Transverse colon (tissue), 4 donors: ENCODE measurements around the gene PRRG2. TPM values are rescaled to one million over a fixed set of nuclear protein-coding genes. Genes with fewer than 3 reads are reported as not detected.

ENCODE experiments used
- DNase-seq: peaks from one replicate; pipeline ENCODE4 v3.0.0-alpha.2; 2019
- H3K27ac ChIP-seq, 4 donors: fragments of 200-600 bp; sonication (generic); 2 replicates each; pipeline ENCODE4 v1.5.1; 2016 to 2018; ENCODE audit warnings: inconsistent platforms in 4 of 4
- H3K27me3 ChIP-seq: fragments of 200-600 bp; sonication (generic); 2 replicates; pipeline ENCODE4 v1.5.1; 2017; ENCODE audit warnings: inconsistent platforms
- H3K36me3 ChIP-seq, 4 donors: fragments of 200-600 bp; sonication (generic); 2 replicates each; pipeline ENCODE4 v1.5.1; 2017 to 2019; ENCODE audit warnings: inconsistent platforms in 4 of 4
- H3K4me1 ChIP-seq, 4 donors: fragments of 200-600 bp; sonication (generic); 2 replicates each; pipeline ENCODE4 v1.5.1; 2017 to 2020; ENCODE audit warnings: inconsistent platforms in 4 of 4
- H3K4me3 ChIP-seq, 4 donors: fragments of 200-600 bp; sonication (generic); 1 replicate in 1 of 4; 2 replicates in 3 of 4; pipeline versions ENCODE4 v1.5.1 to v1.6.1; 2017 to 2019; ENCODE audit warnings: inconsistent platforms in 4 of 4
- H3K9me3 ChIP-seq, 2 donors: fragments of 200-600 bp; sonication (generic); 2 replicates each; pipeline ENCODE4 v1.5.1; 2017 to 2019; ENCODE audit warnings: inconsistent platforms in 2 of 2
- EP300 ChIP-seq: sonication (generic); formaldehyde crosslinking; IDR thresholded peaks from one replicate; pipeline ENCODE4 v1.6.1; 2017; ENCODE audit warnings: antibody characterized with exemption, low read depth
- POLR2A ChIP-seq: fragments of 450-650 bp; IDR thresholded peaks from one replicate; pipeline ENCODE4 v1.6.1; 2016; ENCODE audit warnings: antibody characterized with exemption, mild to moderate bottlenecking, moderate library complexity
- POLR2AphosphoS5 ChIP-seq, 3 donors: sonication (generic); formaldehyde crosslinking; IDR thresholded peaks; one replicate each; pipeline ENCODE4 v1.6.1; 2016; ENCODE audit warnings: antibody characterized with exemption in 3 of 3
- WGBS, 2 donors: methylation state at CpG; one replicate each; pipeline ENCODE4 v1.1.5; 2018; ENCODE audit warnings: low coverage in 1 of 2; 5-methylcytosine and 5-hydroxymethylcytosine counted together
- in situ Hi-C, 4 donors: fragments of 200-750 bp; cut with MboI; loops; one replicate each; pipeline versions ENCODE4 v1.15.0 to v1.15.1; 2017; ENCODE audit warnings: low sequenced_read_pairs in 3 of 4, low pct_ligation_motif_present in 1 of 4, low pct_unique_long_range_greater_than_20kb in 1 of 4
- intact Hi-C: fragments of 100-400 bp; cut with DNase I; formaldehyde crosslinking; loops from one replicate; pipeline ENCODE4 v1.15.1; 2023; ENCODE audit warnings: low total_unique reads
- total RNA-seq, 4 donors: library from RNA; depleted of rRNA; stranded (reverse); fragments of >200 nt; gene quantifications; one replicate each; pipeline ENCODE4 v1.1.0, GENCODE V29; 2016
- TF ChIP-seq, protein P1 (sequence below), 5 experiments: fragments of 200-600 bp in 3 of 5; fragments of 450-650 bp in 2 of 5; sonication (generic) in 3 of 5; IDR thresholded peaks; 1 replicate in 2 of 5; 2 replicates in 3 of 5; pipeline ENCODE4 v1.5.1; 2016 to 2017; ENCODE audit warnings: antibody characterized with exemption in 5 of 5, inconsistent platforms in 3 of 5, mild to moderate bottlenecking in 2 of 5, moderate library complexity in 1 of 5

The PRRG2 gene
- total RNA-seq, 4 donors from 2014 or later = 0.40 to 22.7 (median 12.2) TPM

DNA sequence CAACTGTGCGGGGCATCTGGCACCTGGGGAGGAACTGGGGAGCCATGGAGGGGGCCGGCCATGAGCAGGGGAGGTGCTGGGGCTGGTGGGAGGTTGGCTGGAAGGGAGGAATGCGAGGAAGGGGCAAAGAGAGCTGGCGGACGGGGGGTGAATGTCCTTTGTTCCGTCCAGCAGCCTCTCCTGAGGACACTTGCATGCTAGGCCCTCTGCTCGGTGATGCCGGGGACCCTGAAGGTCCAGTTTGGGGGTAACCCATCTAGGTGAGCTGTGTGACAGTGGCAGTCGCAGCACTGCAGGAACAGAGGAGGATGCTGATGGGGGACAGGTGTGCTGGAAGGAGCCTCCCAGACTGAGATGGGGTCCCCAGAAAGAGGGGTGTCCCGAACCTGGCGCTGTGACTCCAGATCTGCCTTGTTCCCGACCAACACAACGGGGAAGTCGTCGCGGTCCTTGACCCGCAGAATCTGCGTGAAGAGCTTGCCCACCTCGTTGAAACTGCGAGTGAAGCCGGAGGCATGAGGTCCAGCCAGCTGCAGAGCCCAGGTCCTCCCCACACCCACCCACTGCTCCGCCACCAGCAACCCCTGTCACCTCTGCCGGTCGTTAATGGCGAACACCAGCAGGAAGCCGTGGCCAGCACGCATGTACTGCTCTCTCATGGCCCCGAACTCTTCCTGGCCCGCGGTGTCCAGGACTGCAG is 55.3 kb downstream of the PRRG2 start:
- H3K27ac ChIP-seq = peak overlapping the region; percentile 14 to 36 (median 20)
- H3K4me1 ChIP-seq = peaks cover 0 to 45% (median 30%) of the 10 kb centered on the region in 4 donors
- in situ Hi-C loops = no loop called here
- 75% methylated on average over 30 of the region's 30 CpGs; no CpG with 5 or more reads in 1 of the 2 donors for WGBS, 2 donors
- H3K27me3 ChIP-seq = no peaks in the 10 kb centered on the region
- no peak for DNase-seq
- no peak overlapping the region for H3K4me3 ChIP-seq
- H3K36me3 ChIP-seq = no peaks in the 10 kb centered on the region
- intact Hi-C loops = loop anchor here (5.0 kb wide), 1 partner anchor 44 kb away; the partner anchor contains the start of gene PRR12
- TF ChIP-seq EP300 (no peak), POLR2AphosphoS5 (IDR thresholded peaks at IDR 0.05) (no peak), POLR2A (no peak)
- TF ChIP-seq, protein P1, sequence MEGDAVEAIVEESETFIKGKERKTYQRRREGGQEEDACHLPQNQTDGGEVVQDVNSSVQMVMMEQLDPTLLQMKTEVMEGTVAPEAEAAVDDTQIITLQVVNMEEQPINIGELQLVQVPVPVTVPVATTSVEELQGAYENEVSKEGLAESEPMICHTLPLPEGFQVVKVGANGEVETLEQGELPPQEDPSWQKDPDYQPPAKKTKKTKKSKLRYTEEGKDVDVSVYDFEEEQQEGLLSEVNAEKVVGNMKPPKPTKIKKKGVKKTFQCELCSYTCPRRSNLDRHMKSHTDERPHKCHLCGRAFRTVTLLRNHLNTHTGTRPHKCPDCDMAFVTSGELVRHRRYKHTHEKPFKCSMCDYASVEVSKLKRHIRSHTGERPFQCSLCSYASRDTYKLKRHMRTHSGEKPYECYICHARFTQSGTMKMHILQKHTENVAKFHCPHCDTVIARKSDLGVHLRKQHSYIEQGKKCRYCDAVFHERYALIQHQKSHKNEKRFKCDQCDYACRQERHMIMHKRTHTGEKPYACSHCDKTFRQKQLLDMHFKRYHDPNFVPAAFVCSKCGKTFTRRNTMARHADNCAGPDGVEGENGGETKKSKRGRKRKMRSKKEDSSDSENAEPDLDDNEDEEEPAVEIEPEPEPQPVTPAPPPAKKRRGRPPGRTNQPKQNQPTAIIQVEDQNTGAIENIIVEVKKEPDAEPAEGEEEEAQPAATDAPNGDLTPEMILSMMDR (IDR thresholded peaks at IDR 0.05) = no peak
- H3K9me3 ChIP-seq = no peaks in the 10 kb centered on the region

DNA sequence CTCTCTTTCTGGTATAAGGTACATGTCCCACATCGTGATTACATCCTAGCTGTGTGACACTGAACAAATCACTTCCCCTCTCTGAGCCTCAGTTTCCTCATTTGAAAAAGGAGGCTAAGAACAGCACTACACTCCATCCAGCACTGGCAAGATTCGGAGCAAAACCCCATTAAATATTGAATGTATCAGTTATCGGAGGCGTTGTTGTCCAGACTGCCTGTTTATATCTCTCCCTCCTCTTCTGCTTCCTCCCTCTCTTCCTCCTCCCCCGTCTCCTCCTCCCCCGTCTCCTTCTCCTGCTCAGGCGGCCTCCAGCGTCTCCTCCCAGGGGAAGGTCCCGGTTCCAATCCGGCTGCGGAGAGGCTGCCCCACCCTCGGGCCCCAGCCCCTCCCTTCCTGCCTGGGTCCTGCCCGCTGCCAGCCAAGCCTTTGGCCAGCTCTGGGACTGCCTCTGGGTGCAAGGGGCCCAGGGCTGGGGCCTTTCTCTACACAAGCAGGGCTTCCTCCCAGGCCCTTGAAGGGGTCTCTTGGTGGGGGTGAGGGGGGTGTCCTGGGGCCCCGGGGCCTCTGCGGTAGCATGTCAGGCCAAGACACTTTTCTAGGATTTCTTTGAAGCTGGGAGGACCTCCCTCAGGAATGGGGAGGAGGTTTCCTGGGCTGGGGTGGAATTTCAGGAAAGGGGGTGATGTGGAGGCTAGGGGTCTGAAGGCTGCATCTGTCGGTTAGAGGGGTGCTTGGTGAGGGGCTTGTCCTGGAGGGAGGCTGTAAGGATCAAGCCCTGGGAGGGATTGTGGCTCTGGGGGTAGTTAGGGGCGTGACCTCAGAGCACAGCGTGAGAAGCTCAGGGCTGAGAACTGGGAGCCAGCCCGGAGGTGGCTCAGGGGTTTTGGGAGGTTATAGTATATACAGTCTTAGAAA is 57.0 kb downstream of the PRRG2 start:
- intact Hi-C loops = loop anchor here (5.0 kb wide), 1 partner anchor 46 kb away; the partner anchor contains the start of gene PRR12
- Histone ChIP-seq H3K9me3 (no peaks in the 10 kb centered on the region), H3K27ac (peak overlapping the region; percentile 97 to 100 (median 100)), H3K36me3 (no peaks in the 10 kb centered on the region), H3K27me3 (no peaks in the 10 kb centered on the region), H3K4me3 (peak overlapping the region in 3 of 4 donors; percentile 19 to 85 (median 76)), H3K4me1 (peaks cover 4 to 53% (median 37%) of the 10 kb centered on the region in 4 donors)
- WGBS, 2 donors = 0 to 10% methylated on average over 2 to 18 of the region's 19 CpGs
- TF ChIP-seq POLR2A (peak; percentile 54), EP300 (no peak), POLR2AphosphoS5 (IDR thresholded peaks at IDR 0.05) (peak; percentile 57 to 78 (median 62))
- TF ChIP-seq, protein P1 (IDR thresholded peaks at IDR 0.05) = no peak
- peak; percentile 91 for DNase-seq
- in situ Hi-C loops = no loop called here

DNA sequence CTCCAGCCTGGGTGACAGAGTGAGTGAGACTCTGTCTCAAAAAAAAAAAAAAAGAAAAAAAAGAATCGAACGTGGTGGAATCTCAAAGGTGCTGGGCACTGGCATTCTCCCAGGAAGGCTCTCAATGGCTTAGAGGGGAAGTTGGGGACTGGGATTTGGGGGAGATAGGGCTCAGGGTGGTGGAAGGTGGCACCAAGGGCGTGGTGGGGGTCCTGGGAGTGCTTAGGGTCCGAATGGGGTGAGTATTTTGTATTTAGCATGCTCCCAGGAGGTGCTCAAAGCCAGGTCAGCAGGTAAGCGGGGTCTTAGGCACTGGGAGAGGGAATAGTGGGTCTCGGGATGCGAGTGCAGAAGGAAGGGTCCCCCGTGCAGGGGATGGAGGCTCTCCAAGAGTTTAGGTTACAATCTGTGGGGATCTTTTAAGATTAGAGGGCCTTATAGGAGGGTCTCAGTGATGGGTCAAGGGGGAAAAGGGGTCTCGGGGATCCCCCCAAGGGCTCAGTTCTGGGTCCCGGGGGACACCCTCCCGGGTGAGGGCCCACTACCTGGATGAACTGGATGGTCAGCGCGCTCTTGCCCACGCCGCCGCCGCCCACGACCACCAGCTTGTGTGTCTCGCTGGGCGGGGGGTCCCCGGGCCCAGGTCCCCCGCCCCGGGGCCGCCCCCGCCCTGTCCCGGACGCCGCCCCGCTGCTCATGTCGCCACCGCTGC is 58.4 kb downstream of the PRRG2 start:
- 4 to 6% methylated on average over 4 to 18 of the region's 31 CpGs for WGBS, 2 donors
- no peaks in the 10 kb centered on the region for H3K9me3 ChIP-seq
- no peaks in the 10 kb centered on the region for H3K36me3 ChIP-seq
- peak; percentile 19 for DNase-seq
- peak overlapping the region; percentile 20 to 85 (median 74) for H3K4me3 ChIP-seq
- H3K27me3 ChIP-seq = no peaks in the 10 kb centered on the region
- H3K27ac ChIP-seq = peak overlapping the region; percentile 97 to 100 (median 100)
- intact Hi-C loops (loop anchor here (5.0 kb wide), 1 partner anchor 47 kb away; the partner anchor contains the start of gene PRR12), in situ Hi-C loops (no loop called here)
- peaks cover 16 to 66% (median 49%) of the 10 kb centered on the region in 4 donors for H3K4me1 ChIP-seq
- TF ChIP-seq POLR2A = no peak
- TF ChIP-seq, protein P1 (IDR thresholded peaks at IDR 0.05) = no peak
- TF ChIP-seq EP300 = no peak
- TF ChIP-seq POLR2AphosphoS5 (IDR thresholded peaks at IDR 0.05) = no peak
